MM.1S (cell line): Measurements from ENCODE around the gene KBTBD13.

Source experiments
- DNase-seq: peaks from one replicate; pipeline ENCODE4 v3.0.0-alpha.2; 2015
- H2AFZ ChIP-seq: fragments of 300-600 bp; sonication (generic); 2 replicates; pipeline ENCODE4 v1.6.0; 2016; ENCODE audit warnings: antibody characterized with exemption, low read length
- H3F3A ChIP-seq: fragments of 300-600 bp; sonication (generic); 2 replicates; pipeline ENCODE4 v1.6.1; 2016; ENCODE audit warnings: mild to moderate bottlenecking, antibody characterized with exemption, low read length, moderate library complexity, mixed read lengths; ENCODE audit not compliant: insufficient read depth
- H3K27ac ChIP-seq: fragments of 300-600 bp; sonication (generic); 2 replicates; pipeline ENCODE4 v1.5.1; 2016; ENCODE audit warnings: mild to moderate bottlenecking, low read length
- H3K27me3 ChIP-seq: fragments of 300-600 bp; sonication (generic); replicated peaks from 2 replicates; pipeline ENCODE4 v1.6.0; 2016; ENCODE audit warnings: low read length; ENCODE audit not compliant: insufficient read depth
- H3K36me3 ChIP-seq: fragments of 300-600 bp; sonication (generic); replicated peaks from 2 replicates; pipeline ENCODE4 v1.6.1; 2016; ENCODE audit warnings: mild to moderate bottlenecking, low read length, mixed read lengths; ENCODE audit not compliant: insufficient read depth
- H3K4me1 ChIP-seq: fragments of 300-600 bp; sonication (generic); 2 replicates; pipeline ENCODE4 v1.6.1; 2016; ENCODE audit warnings: low read length, mixed read lengths
- H3K4me2 ChIP-seq: fragments of 300-600 bp; sonication (generic); 2 replicates; pipeline ENCODE4 v1.6.0; 2016; ENCODE audit warnings: low read depth, low read length
- H3K4me3 ChIP-seq: fragments of 300-600 bp; sonication (generic); 2 replicates; pipeline ENCODE4 v1.5.1; 2016; ENCODE audit warnings: low read length, mixed read lengths
- H3K79me2 ChIP-seq: fragments of 300-600 bp; sonication (generic); 2 replicates; pipeline ENCODE4 v1.6.1; 2016; ENCODE audit warnings: mixed run types, low read length, mixed read lengths
- H3K9ac ChIP-seq: fragments of 300-600 bp; sonication (generic); 2 replicates; pipeline ENCODE4 v1.6.1; 2016; ENCODE audit warnings: low read length, mixed read lengths
- H3K9me2 ChIP-seq: fragments of 300-600 bp; sonication (generic); replicated peaks from 2 replicates; pipeline ENCODE4 v1.6.1; 2016; ENCODE audit warnings: mild to moderate bottlenecking, low read length, mixed read lengths; ENCODE audit not compliant: insufficient read depth
- H3K9me3 ChIP-seq: fragments of 300-600 bp; sonication (generic); replicated peaks from 2 replicates; pipeline ENCODE4 v1.6.1; 2016; ENCODE audit warnings: mild to moderate bottlenecking, low read length, mixed read lengths; ENCODE audit not compliant: insufficient read depth
- H4K20me1 ChIP-seq: fragments of 300-600 bp; sonication (generic); 2 replicates; pipeline ENCODE4 v1.6.1; 2016; ENCODE audit warnings: mild to moderate bottlenecking, low read length, moderate library complexity, mixed read lengths; ENCODE audit not compliant: insufficient read depth
- CTCF ChIP-seq: fragments of 300-600 bp; sonication (generic); IDR thresholded peaks from 2 replicates; pipeline ENCODE4 v1.5.1; 2016; ENCODE audit warnings: antibody characterized with exemption, low read length, mixed read lengths
- EZH2 ChIP-seq: fragments of 300-600 bp; sonication (generic); optimal IDR thresholded peaks from 2 replicates; pipeline ENCODE3; 2017; ENCODE audit warnings: low read depth, mild to moderate bottlenecking, antibody characterized with exemption, low read length, mixed read lengths
- EZH2phosphoT487 ChIP-seq: fragments of 300-600 bp; sonication (generic); IDR thresholded peaks from 2 replicates; pipeline ENCODE4 v1.6.1; 2018; ENCODE audit warnings: antibody characterized with exemption, low read length

KBTBD13 gene

GRCh38 chr15:65081270-65081669 is 4.7 kb downstream of the KBTBD13 start:
- no peaks in the 10 kb centered on the region for H3K79me2 ChIP-seq
- no peaks in the 10 kb centered on the region for H3K4me1 ChIP-seq
- H3K9me2 ChIP-seq = no peaks in the 10 kb centered on the region
- no peak overlapping the region for H2AFZ ChIP-seq
- no peaks in the 10 kb centered on the region for H3K36me3 ChIP-seq
- no peak overlapping the region for H3K9ac ChIP-seq
- H3K9me3 ChIP-seq = no peaks in the 10 kb centered on the region
- H4K20me1 ChIP-seq = no peaks in the 10 kb centered on the region
- DNase-seq = no peak
- 0 out of 2 replicates have a peak, but pooled peaks cover 3% of the 10 kb centered on the region for H3K27me3 ChIP-seq
- H3F3A ChIP-seq = no peaks in the 10 kb centered on the region
- H3K4me2 ChIP-seq = no peak overlapping the region
- no peak overlapping the region for H3K4me3 ChIP-seq
- TF ChIP-seq CTCF (no peak), EZH2phosphoT487 (no peak), EZH2 (no peak)
- no peak overlapping the region for H3K27ac ChIP-seq

GRCh38 chr15:65081758-65082157 is 5.2 kb downstream of the KBTBD13 start:
- H3K4me2 ChIP-seq = no peak overlapping the region

GRCh38 chr15:65082303-65082953 is 5.9 kb downstream of the KBTBD13 start:
- TF ChIP-seq CTCF (no peak), EZH2phosphoT487 (no peak), EZH2 (no peak)
- Histone ChIP-seq H3K27ac (no peak overlapping the region), H3K9me2 (no peaks in the 10 kb centered on the region), H3K4me3 (no peak overlapping the region), H3K4me2 (no peak overlapping the region), H4K20me1 (no peaks in the 10 kb centered on the region), H3K9me3 (no peaks in the 10 kb centered on the region), H3K9ac (no peak overlapping the region), H3F3A (no peaks in the 10 kb centered on the region), H3K4me1 (no peaks in the 10 kb centered on the region), H3K27me3 (0 out of 2 replicates have a peak, but pooled peaks cover 3% of the 10 kb centered on the region), H2AFZ (no peak overlapping the region), H3K79me2 (no peaks in the 10 kb centered on the region), H3K36me3 (no peaks in the 10 kb centered on the region)
- no peak for DNase-seq

More at GRCh38 chr15:65081758-65082157, 5.2 kb downstream of the KBTBD13 start:
- H3K9me3 ChIP-seq = no peaks in the 10 kb centered on the region
- no peaks in the 10 kb centered on the region for H3F3A ChIP-seq
- H3K27ac ChIP-seq = no peak overlapping the region
- H3K27me3 ChIP-seq = 0 out of 2 replicates have a peak, but pooled peaks cover 3% of the 10 kb centered on the region
- TF ChIP-seq EZH2phosphoT487 (no peak), CTCF (no peak), EZH2 (no peak)
- DNase-seq = no peak
- H4K20me1 ChIP-seq = no peaks in the 10 kb centered on the region
- H3K79me2 ChIP-seq = no peaks in the 10 kb centered on the region
- H3K4me3 ChIP-seq = no peak overlapping the region
- no peak overlapping the region for H2AFZ ChIP-seq
- H3K36me3 ChIP-seq = no peaks in the 10 kb centered on the region
- H3K4me1 ChIP-seq = no peaks in the 10 kb centered on the region
- no peaks in the 10 kb centered on the region for H3K9me2 ChIP-seq
- H3K9ac ChIP-seq = no peak overlapping the region
